B cell (primary cell): ENCODE data around the gene KSR1. TPM values are rescaled to one million over a fixed set of nuclear protein-coding genes. Genes with fewer than 3 reads are reported as not detected.

ENCODE experiments used
- ATAC-seq: fragments of 200-7000 bp; cut with Tn5 transposase; one replicate; pipeline ENCODE4 v1.10.0; 2021; ENCODE audit warnings: low read depth, mild to moderate bottlenecking, moderate number of reproducible peaks, moderate library complexity
- CTCF ChIA-PET: fragments of 350-600 bp; sonication (Branson Sonifier 250); formaldehyde crosslinking; loops from one replicate; lab custom pipeline; 2021; ENCODE audit warnings: antibody characterized with exemption, inconsistent platforms; lab: Charles Lee
- POLR2A ChIA-PET: fragments of 350-600 bp; sonication (Branson Sonifier 250); formaldehyde crosslinking; loops from one replicate; lab custom pipeline; 2021; ENCODE audit warnings: antibody characterized with exemption; lab: Charles Lee
- DNase-seq: peaks from one replicate; pipeline ENCODE4 v3.0.0; 2013
- H2AFZ ChIP-seq: 2 replicates; pipeline ENCODE4 v1.6.1; 2012; ENCODE audit warnings: mild to moderate bottlenecking, low read depth, low read length; ENCODE audit not compliant: insufficient read depth, poor library complexity, severe bottlenecking
- H3K27ac ChIP-seq, 2 donors: 1 replicate in 1 of 2; 2 replicates in 1 of 2; pipeline ENCODE4 v1.5.1; 2012 to 2013; ENCODE audit warnings: low read length in 2 of 2, mild to moderate bottlenecking in 2 of 2, moderate library complexity in 1 of 2
- H3K27me3 ChIP-seq, 4 experiments: fragments of 200-600 bp in 1 of 4; sonication (generic) in 1 of 4; replicated peaks in 1 of 4; 1 replicate in 2 of 4; 2 replicates in 2 of 4; pipeline versions ENCODE4 v1.6.1 to v1.7.0; 2013 to 2016; ENCODE audit warnings: low read length in 3 of 4, mild to moderate bottlenecking in 2 of 4, mixed read lengths in 1 of 4, moderate library complexity in 1 of 4; ENCODE audit not compliant: insufficient read depth in 4 of 4, control insufficient read depth in 3 of 4; ENCODE audit errors: control extremely low read depth in 1 of 4
- H3K36me3 ChIP-seq, 2 experiments: replicated peaks in 1 of 2; 1 replicate in 1 of 2; 2 replicates in 1 of 2; pipeline versions ENCODE4 v1.6.1 to v1.7.1; 2013; ENCODE audit warnings: low read length in 1 of 2; ENCODE audit not compliant: insufficient read depth in 2 of 2, control insufficient read depth in 1 of 2; ENCODE audit errors: control extremely low read depth in 1 of 2, extremely low read depth in 1 of 2
- H3K4me1 ChIP-seq, 2 donors: fragments of 200-600 bp in 1 of 2; sonication (generic) in 1 of 2; 1 replicate in 1 of 2; 2 replicates in 1 of 2; pipeline versions ENCODE4 v1.5.1 to v1.6.1; 2013 to 2017; ENCODE audit warnings: low read length in 2 of 2; ENCODE audit not compliant: control insufficient read depth in 2 of 2, insufficient read depth in 2 of 2
- H3K4me2 ChIP-seq: replicated peaks from 2 replicates; pipeline ENCODE3; 2012; ENCODE audit warnings: mild to moderate bottlenecking, low read depth, low read length; ENCODE audit not compliant: poor library complexity, severe bottlenecking
- H3K4me3 ChIP-seq, 5 experiments: fragments of 200-600 bp in 1 of 5; sonication (generic) in 1 of 5; 1 replicate in 3 of 5; 2 replicates in 2 of 5; pipeline versions ENCODE4 v1.5.1 to v1.7.0; 2011 to 2016; ENCODE audit warnings: low read length in 4 of 5, mild to moderate bottlenecking in 4 of 5, low read depth in 2 of 5, control low read depth in 1 of 5, moderate library complexity in 1 of 5; ENCODE audit not compliant: insufficient read depth in 1 of 5; ENCODE audit errors: control extremely low read depth in 1 of 5, extremely low read depth in 1 of 5
- H3K79me2 ChIP-seq: fragments of 200-600 bp; sonication (generic); one replicate; pipeline ENCODE4 v1.6.0; 2016; ENCODE audit warnings: low read length; ENCODE audit not compliant: control insufficient read depth, insufficient read depth
- H3K9ac ChIP-seq: fragments of 200-600 bp; sonication (generic); 2 replicates; pipeline ENCODE4 v1.6.1; 2017; ENCODE audit warnings: mild to moderate bottlenecking, low read length, moderate library complexity
- H3K9me3 ChIP-seq, 3 donors: one replicate each; pipeline versions ENCODE4 v1.6.1 to v1.7.1; 2013; ENCODE audit warnings: low read length in 2 of 3; ENCODE audit not compliant: control insufficient read depth in 2 of 3, insufficient read depth in 1 of 3; ENCODE audit errors: control extremely low read depth in 1 of 3
- H4K20me1 ChIP-seq: 2 replicates; pipeline ENCODE4 v1.6.0; 2012; ENCODE audit warnings: mild to moderate bottlenecking, low read length; ENCODE audit not compliant: insufficient read depth, control insufficient read depth, poor library complexity, severe bottlenecking
- H3K27ac Mint-ChIP-seq: one replicate; pipeline ENCODE4 v1.8.0; 2021; ENCODE audit warnings: mixed read lengths
- H3K27me3 Mint-ChIP-seq: one replicate; pipeline ENCODE4 v1.8.0; 2021; ENCODE audit warnings: mixed read lengths
- H3K4me1 Mint-ChIP-seq: one replicate; pipeline ENCODE4 v1.8.0; 2021; ENCODE audit warnings: mixed read lengths
- H3K4me3 Mint-ChIP-seq: one replicate; pipeline ENCODE4 v1.8.0; 2021; ENCODE audit warnings: mixed read lengths
- H3K9me3 Mint-ChIP-seq: one replicate; pipeline ENCODE4 v1.8.0; 2022; ENCODE audit warnings: mixed read lengths; ENCODE audit not compliant: insufficient read depth
- EZH2 ChIP-seq: IDR thresholded peaks from 2 replicates; pipeline ENCODE4 v1.6.1; 2012; ENCODE audit warnings: borderline replicate concordance, low read depth, mild to moderate bottlenecking, moderate library complexity, low read length; ENCODE audit not compliant: insufficient read depth, poor library complexity, severe bottlenecking
- WGBS: methylation state at CpG from one replicate; pipeline ENCODE4 v1.1.5; 2013; ENCODE audit warnings: missing lambda C conversion rate; ENCODE audit not compliant: insufficient coverage; 5-methylcytosine and 5-hydroxymethylcytosine counted together
- intact Hi-C: fragments of 100-400 bp; cut with micrococcal nuclease; formaldehyde crosslinking; loops from one replicate; pipeline ENCODE4 v1.10.0; 2022
- polyA plus RNA-seq: library from polyadenylated mRNA; depleted of rRNA; stranded (reverse); fragments of >200 nt; gene quantifications from 2 replicates; pipeline ENCODE4 v1.2.3, GENCODE V29; 2012
- total RNA-seq, 2 donors: library from RNA; stranded (reverse); fragments of 120-200 nt in 1 of 2; gene quantifications; 1 replicate in 1 of 2; 2 replicates in 1 of 2; pipeline versions ENCODE4 v1.2.3 to v1.2.4, GENCODE V29; 2013 to 2022
- TF ChIP-seq, protein P1 (sequence below): fragments of 200-600 bp; IDR thresholded peaks from one replicate; pipeline ENCODE4 v1.8.0; 2022; ENCODE audit warnings: antibody characterized with exemption, mild to moderate bottlenecking

Gene KSR1
- total and polyA plus RNA-seq, 2 donors (not counting 1 experiment from before 2014, with no cell fraction given), result 27.5 to 85.6 TPM

DNA sequence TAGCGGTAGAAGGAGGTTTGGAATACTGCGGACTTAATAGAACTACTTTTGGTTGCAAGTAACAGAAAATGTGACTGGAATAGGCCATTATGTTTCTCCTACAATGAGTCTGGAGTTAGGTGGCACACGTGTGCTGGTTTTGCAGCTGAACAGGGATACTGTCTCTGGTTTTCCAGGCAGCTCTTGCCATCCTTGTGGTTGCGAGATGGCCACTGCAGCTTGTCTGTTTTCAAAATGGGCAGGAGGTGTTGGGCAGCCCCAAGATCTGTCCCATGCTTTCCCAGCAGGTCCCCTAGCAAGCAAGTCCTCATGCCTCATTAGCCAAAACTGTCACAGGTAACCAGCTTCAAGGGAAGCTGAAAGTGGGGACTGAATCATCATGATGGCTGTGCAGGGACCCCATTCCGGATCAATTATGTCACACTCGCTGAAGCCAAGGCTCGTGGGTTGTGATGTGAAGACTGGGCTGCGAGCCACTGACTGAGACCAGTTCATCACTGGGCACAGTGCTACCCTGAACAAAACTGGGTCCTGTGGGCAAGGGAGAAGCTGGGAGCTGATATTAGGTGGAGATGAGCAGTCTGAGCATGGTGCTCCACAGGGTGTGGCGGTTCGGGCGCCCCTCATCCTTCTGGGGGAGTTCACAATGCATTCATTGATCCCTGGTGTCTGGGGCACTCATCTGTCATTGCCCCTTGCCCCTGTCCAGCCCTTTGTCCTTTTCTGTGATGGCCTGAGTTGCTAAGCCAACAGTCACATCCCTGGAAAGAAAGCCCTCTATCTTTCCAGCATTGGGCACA is 82.1 kb downstream of the KSR1 start:
- CTCF ChIA-PET, result no interaction called here

DNA sequence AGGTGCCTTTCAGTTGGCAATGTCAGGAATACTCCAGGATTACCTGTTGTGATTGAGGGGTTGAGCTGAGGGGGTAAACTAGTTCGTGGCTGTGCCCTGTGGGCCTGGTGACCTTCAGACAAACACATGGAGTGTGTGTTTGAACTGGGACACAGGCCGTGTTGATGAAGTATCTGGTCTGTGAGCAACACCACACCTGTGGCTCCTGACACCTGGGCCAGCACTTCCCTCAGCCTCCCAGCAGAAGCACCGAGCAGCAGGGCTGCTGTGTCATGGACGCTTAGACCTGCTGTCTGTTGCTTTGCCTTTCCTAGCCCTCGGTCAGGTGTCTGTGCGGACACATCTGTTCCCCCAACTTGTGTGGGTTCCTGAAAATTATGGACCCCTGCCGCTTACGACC is 82.9 kb downstream of the KSR1 start:
- no peak overlapping the region for H3K9ac ChIP-seq
- ATAC-seq (no peak), DNase-seq (no peak)
- no peaks in the 10 kb centered on the region for H3K27me3 ChIP-seq
- no peak overlapping the region for H3K27ac Mint-ChIP-seq
- H3K4me1 Mint-ChIP-seq, result peaks cover 41% of the 10 kb centered on the region
- H4K20me1 ChIP-seq, result peaks cover 18% of the 10 kb centered on the region
- WGBS, result 91% methylated on average over 6 of the region's 8 CpGs
- H3K4me3 Mint-ChIP-seq, result no peak overlapping the region
- H3K4me3 ChIP-seq, result no peak overlapping the region
- peaks cover 36% of the 10 kb centered on the region for H3K79me2 ChIP-seq
- TF ChIP-seq, protein P1, sequence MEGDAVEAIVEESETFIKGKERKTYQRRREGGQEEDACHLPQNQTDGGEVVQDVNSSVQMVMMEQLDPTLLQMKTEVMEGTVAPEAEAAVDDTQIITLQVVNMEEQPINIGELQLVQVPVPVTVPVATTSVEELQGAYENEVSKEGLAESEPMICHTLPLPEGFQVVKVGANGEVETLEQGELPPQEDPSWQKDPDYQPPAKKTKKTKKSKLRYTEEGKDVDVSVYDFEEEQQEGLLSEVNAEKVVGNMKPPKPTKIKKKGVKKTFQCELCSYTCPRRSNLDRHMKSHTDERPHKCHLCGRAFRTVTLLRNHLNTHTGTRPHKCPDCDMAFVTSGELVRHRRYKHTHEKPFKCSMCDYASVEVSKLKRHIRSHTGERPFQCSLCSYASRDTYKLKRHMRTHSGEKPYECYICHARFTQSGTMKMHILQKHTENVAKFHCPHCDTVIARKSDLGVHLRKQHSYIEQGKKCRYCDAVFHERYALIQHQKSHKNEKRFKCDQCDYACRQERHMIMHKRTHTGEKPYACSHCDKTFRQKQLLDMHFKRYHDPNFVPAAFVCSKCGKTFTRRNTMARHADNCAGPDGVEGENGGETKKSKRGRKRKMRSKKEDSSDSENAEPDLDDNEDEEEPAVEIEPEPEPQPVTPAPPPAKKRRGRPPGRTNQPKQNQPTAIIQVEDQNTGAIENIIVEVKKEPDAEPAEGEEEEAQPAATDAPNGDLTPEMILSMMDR, result no peak
- TF ChIP-seq EZH2, result no peak
- ChIA-PET POLR2A (no interaction called here), CTCF (no interaction called here)
- peaks cover 29 to 31% of the 10 kb centered on the region in 2 donors for H3K4me1 ChIP-seq
- H3K36me3 ChIP-seq, result no peaks in the 10 kb centered on the region
- H3K4me2 ChIP-seq, result no peak overlapping the region
- no peaks in the 10 kb centered on the region for H3K27me3 Mint-ChIP-seq
- no peaks in the 10 kb centered on the region for H3K9me3 ChIP-seq
- no peak overlapping the region for H2AFZ ChIP-seq
- intact Hi-C loops, result no loop called here
- H3K9me3 Mint-ChIP-seq, result no peaks in the 10 kb centered on the region
- H3K27ac ChIP-seq, result no peak overlapping the region

More for the DNA sequence above, 82.1 kb downstream of the KSR1 start:
- Mint-ChIP-seq H3K9me3 (no peaks in the 10 kb centered on the region), H3K4me3 (no peak overlapping the region), H3K4me1 (peaks cover 33% of the 10 kb centered on the region), H3K27me3 (no peaks in the 10 kb centered on the region), H3K27ac (no peak overlapping the region)
- DNase-seq, result no peak
- H4K20me1 ChIP-seq, result peaks cover 20% of the 10 kb centered on the region
- no peaks in the 10 kb centered on the region for H3K36me3 ChIP-seq
- H3K4me1 ChIP-seq, result peaks cover 22 to 23% of the 10 kb centered on the region in 2 donors
- H3K9ac ChIP-seq, result no peak overlapping the region
- POLR2A ChIA-PET, result no interaction called here
- H3K4me2 ChIP-seq, result no peak overlapping the region
- ATAC-seq, result no peak
- no peak overlapping the region for H3K4me3 ChIP-seq
- H3K27ac ChIP-seq, result no peak overlapping the region
- TF ChIP-seq, protein P1, result no peak
- TF ChIP-seq EZH2, result no peak
- no peaks in the 10 kb centered on the region for H3K27me3 ChIP-seq
- intact Hi-C loops, result no loop called here
- no peak overlapping the region for H2AFZ ChIP-seq
- 99% methylated on average over 11 of the region's 11 CpGs for WGBS
- no peaks in the 10 kb centered on the region for H3K9me3 ChIP-seq
- H3K79me2 ChIP-seq, result peaks cover 39% of the 10 kb centered on the region
